Measurements from ENCODE around the gene BCAS1. TPM values are rescaled to one million over a fixed set of nuclear protein-coding genes. Genes with fewer than 3 reads are reported as not detected.

Gene BCAS1
- total RNA-seq, 4 donors from 2014 or later = 0.29 to 0.83 TPM; not detected in 2

DNA sequence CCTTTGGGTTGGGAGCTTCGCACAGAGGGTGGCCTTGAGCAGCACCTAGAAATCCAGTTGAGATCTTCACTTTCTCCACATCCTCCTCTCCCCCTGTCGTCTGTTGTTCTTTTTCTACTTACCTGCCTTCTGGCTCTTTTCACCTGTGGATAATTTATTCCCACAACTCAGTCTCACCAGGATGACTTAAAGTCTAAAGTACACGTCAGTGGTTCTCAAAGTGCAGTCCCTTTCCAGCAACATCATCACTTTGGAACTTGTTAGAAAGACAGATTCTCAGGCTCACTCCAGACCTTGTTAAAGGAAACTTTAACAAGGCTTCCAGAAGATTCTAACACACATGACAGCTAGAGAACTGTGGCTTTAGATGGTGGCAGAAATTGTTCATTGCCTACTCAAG lies 27.7 kb upstream of the BCAS1 start:
- no peaks in the 10 kb centered on the region for H3K36me3 ChIP-seq
- intact Hi-C loops (cut with DNase I; ENCODE audit: low total_unique reads) = loop anchor here (5.0 to 10.0 kb wide), 2 partner anchors 107 to 549 kb away; partner anchors contain the start of gene PFDN4
- TF ChIP-seq POLR2A (IDR thresholded peaks at IDR 0.05) = no peak
- no peak for TF ChIP-seq CTCF (IDR thresholded peaks at IDR 0.05)

GRCh38 chr20:54097236-54097529 lies 26.8 kb upstream of the BCAS1 start:
- intact Hi-C loops (cut with DNase I; ENCODE audit: low total_unique reads) = loop anchor here (5.0 to 10.0 kb wide), 2 partner anchors 108 to 550 kb away; partner anchors contain the start of gene PFDN4
- no peak overlapping the region for H3K27ac ChIP-seq
- no peaks in the 10 kb centered on the region for H3K27me3 ChIP-seq
- DNase-seq = no peak
- TF ChIP-seq CTCF (IDR thresholded peaks at IDR 0.05) (no peak), POLR2A (IDR thresholded peaks at IDR 0.05) (no peak)
- H3K4me3 ChIP-seq = no peak overlapping the region
- H3K36me3 ChIP-seq = no peaks in the 10 kb centered on the region
- H3K9me3 ChIP-seq = no peaks in the 10 kb centered on the region
- H3K4me1 ChIP-seq = no peaks in the 10 kb centered on the region

More for the DNA sequence above, 27.7 kb upstream of the BCAS1 start:
- H3K4me1 ChIP-seq = no peaks in the 10 kb centered on the region
- no peak for DNase-seq
- no peaks in the 10 kb centered on the region for H3K27me3 ChIP-seq
- H3K4me3 ChIP-seq = no peak overlapping the region
- no peaks in the 10 kb centered on the region for H3K9me3 ChIP-seq
- H3K27ac ChIP-seq = no peak overlapping the region

- no peak for DNase-seq
- Histone ChIP-seq H3K27me3 (no peaks in the 10 kb centered on the region), H3K4me3 (no peak overlapping the region), H3K9me3 (no peaks in the 10 kb centered on the region), H3K4me1 (no peaks in the 10 kb centered on the region), H3K36me3 (no peaks in the 10 kb centered on the region), H3K27ac (no peak overlapping the region)
- no peak for TF ChIP-seq CTCF (IDR thresholded peaks at IDR 0.05)
- TF ChIP-seq POLR2A (IDR thresholded peaks at IDR 0.05) = no peak
- intact Hi-C loops (cut with DNase I; ENCODE audit: low total_unique reads) = loop anchor here (5.0 to 10.0 kb wide), 2 partner anchors 109 to 551 kb away; partner anchors contain the start of gene PFDN4
Measured at GRCh38 chr20:54095824-54096223, 25.4 kb upstream of the BCAS1 start.

DNA sequence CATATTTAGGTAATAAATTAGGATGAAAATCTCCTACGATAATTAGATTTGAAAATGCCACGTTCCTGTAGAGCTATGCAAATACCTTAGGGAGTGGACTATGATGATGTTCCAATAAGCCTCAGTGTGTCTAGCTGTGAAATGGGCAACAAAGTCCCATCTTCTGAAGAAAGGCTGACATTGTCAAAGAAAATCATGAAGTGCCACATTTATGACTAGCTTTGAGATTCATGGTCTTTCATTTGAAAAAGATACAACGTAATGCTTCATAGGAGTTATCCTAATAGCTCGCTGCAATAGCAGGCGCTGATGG lies 23.8 kb upstream of the BCAS1 start:
- intact Hi-C loops (cut with DNase I; ENCODE audit: low total_unique reads) = loop anchor here (10.0 kb wide), 1 partner anchor 111 kb away; the partner anchor contains the start of gene PFDN4
- Histone ChIP-seq H3K36me3 (no peaks in the 10 kb centered on the region), H3K4me1 (no peaks in the 10 kb centered on the region), H3K4me3 (no peak overlapping the region), H3K9me3 (no peaks in the 10 kb centered on the region), H3K27ac (no peak overlapping the region), H3K27me3 (no peaks in the 10 kb centered on the region)
- TF ChIP-seq CTCF (IDR thresholded peaks at IDR 0.05) (no peak), POLR2A (IDR thresholded peaks at IDR 0.05) (no peak)
- no peak for DNase-seq

GRCh38 chr20:54093423-54094267 lies 23.3 kb upstream of the BCAS1 start:
- Histone ChIP-seq H3K9me3 (no peaks in the 10 kb centered on the region), H3K27ac (no peak overlapping the region), H3K36me3 (no peaks in the 10 kb centered on the region), H3K27me3 (no peaks in the 10 kb centered on the region), H3K4me1 (no peaks in the 10 kb centered on the region), H3K4me3 (no peak overlapping the region)
- intact Hi-C loops (cut with DNase I; ENCODE audit: low total_unique reads) = loop anchor here (10.0 kb wide), 1 partner anchor 111 kb away; the partner anchor contains the start of gene PFDN4
- TF ChIP-seq CTCF (IDR thresholded peaks at IDR 0.05) (no peak), POLR2A (IDR thresholded peaks at IDR 0.05) (no peak)
- no peak for DNase-seq
